Peyer's patch (tissue), 4 donors: ENCODE results near the gene DIS3. TPM values are rescaled to one million over a fixed set of nuclear protein-coding genes. Genes with fewer than 3 reads are reported as not detected.

Experiments
- DNase-seq, 3 donors: peaks; one replicate each; pipeline ENCODE4 v3.0.0-alpha.2; 2017 to 2019
- H3K27ac ChIP-seq, 4 donors: fragments of 200-600 bp; sonication (generic); one replicate each; pipeline ENCODE4 v1.5.1; 2016 to 2019
- H3K27me3 ChIP-seq, 2 donors: fragments of 200-600 bp; sonication (generic); one replicate each; pipeline ENCODE4 v1.5.1; 2019
- H3K36me3 ChIP-seq, 3 donors: fragments of 200-600 bp; sonication (generic); one replicate each; pipeline ENCODE4 v1.5.1; 2016 to 2019
- H3K4me1 ChIP-seq, 4 donors: fragments of 200-600 bp; sonication (generic); one replicate each; pipeline ENCODE4 v1.5.1; 2016 to 2019
- H3K4me3 ChIP-seq, 4 donors: fragments of 200-600 bp; sonication (generic); 1 replicate in 3 of 4; 2 replicates in 1 of 4; pipeline ENCODE4 v1.5.1; 2016 to 2019; ENCODE audit warnings: mild to moderate bottlenecking in 1 of 4
- H3K9me3 ChIP-seq, 4 donors: fragments of 200-600 bp; sonication (generic); one replicate each; pipeline ENCODE4 v1.5.1; 2016 to 2019; ENCODE audit warnings: mild to moderate bottlenecking in 1 of 4
- POLR2A ChIP-seq, 2 donors: fragments of 450-650 bp; IDR thresholded peaks; one replicate each; pipeline ENCODE4 v1.5.1; 2017; ENCODE audit warnings: antibody characterized with exemption in 2 of 2, mild to moderate bottlenecking in 2 of 2, moderate library complexity in 2 of 2
- total RNA-seq, 4 donors: library from RNA; depleted of rRNA; stranded (reverse); fragments of >200 nt; gene quantifications; one replicate each; pipeline ENCODE4 v1.1.0, GENCODE V29; 2016
- TF ChIP-seq, protein P1 (sequence below), 6 experiments: fragments of 450-650 bp in 4 of 6; fragments of 200-600 bp in 2 of 6; sonication (generic) in 1 of 6; IDR thresholded peaks; one replicate each; pipeline ENCODE4 v1.5.1; 2017 to 2019; ENCODE audit warnings: antibody characterized with exemption in 6 of 6, mild to moderate bottlenecking in 3 of 6, moderate library complexity in 1 of 6

The DIS3 gene, protein sequence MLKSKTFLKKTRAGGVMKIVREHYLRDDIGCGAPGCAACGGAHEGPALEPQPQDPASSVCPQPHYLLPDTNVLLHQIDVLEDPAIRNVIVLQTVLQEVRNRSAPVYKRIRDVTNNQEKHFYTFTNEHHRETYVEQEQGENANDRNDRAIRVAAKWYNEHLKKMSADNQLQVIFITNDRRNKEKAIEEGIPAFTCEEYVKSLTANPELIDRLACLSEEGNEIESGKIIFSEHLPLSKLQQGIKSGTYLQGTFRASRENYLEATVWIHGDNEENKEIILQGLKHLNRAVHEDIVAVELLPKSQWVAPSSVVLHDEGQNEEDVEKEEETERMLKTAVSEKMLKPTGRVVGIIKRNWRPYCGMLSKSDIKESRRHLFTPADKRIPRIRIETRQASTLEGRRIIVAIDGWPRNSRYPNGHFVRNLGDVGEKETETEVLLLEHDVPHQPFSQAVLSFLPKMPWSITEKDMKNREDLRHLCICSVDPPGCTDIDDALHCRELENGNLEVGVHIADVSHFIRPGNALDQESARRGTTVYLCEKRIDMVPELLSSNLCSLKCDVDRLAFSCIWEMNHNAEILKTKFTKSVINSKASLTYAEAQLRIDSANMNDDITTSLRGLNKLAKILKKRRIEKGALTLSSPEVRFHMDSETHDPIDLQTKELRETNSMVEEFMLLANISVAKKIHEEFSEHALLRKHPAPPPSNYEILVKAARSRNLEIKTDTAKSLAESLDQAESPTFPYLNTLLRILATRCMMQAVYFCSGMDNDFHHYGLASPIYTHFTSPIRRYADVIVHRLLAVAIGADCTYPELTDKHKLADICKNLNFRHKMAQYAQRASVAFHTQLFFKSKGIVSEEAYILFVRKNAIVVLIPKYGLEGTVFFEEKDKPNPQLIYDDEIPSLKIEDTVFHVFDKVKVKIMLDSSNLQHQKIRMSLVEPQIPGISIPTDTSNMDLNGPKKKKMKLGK
- total RNA-seq: 10 to 100 TPM; 12.9 to 29.7 (median 19.3) TPM

DNA sequence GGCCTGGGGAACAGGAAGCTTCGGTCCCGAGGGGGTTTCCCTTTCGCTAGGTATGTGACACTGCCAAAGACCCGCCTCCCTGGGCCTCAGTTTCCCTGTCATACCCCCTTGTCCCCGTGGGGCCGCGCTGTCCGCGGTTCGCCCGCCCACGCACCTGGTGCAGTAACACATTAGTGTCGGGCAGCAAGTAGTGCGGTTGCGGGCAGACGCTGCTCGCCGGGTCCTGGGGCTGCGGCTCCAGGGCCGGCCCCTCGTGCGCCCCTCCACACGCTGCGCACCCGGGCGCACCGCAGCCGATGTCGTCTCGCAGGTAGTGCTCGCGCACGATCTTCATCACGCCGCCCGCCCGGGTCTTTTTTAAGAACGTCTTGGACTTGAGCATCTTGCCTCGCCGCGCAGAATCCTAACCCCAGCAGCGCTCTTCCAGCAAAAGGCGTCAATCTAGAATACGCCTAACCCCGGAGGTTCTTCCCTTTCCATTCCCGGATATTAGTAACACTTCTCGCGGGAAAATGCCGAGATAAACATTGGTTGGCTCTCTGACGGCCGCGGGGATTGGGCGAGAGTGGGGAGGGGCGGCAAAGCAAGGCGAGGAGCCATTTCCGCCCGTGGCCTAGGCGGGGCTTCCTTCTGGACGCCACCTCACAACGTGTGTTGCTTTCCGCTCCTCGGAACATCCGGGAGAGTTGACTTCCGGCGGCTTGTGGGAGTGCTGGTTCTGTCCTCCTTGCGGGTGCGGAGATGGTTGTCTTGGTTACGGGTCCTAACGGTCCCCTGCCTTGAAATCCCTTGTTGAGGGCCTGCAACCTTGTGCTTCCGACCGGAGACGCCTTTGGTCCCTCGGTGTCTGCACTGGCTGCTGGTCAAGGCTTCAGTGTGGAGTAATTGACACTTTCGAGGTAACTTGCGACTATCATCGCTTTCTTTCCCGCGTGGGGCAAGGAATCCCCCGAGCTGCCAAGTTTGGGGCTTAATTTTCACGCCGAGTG lies at the start of gene DIS3, which contains the start of gene PIBF1:
DIS3 (minus strand) TSS at position 450 of the 989 bp plus-strand sequence; CDS start at position 382, 68 bp downstream.
PIBF1 (plus strand) TSS at position 683 of the 989 bp plus-strand sequence. CDS start 1,337 bp downstream, outside the sequence.
- H3K4me3 ChIP-seq: peak within 1 kb of the TSS; percentile 85 to 97 (median 86)
- H3K9me3 ChIP-seq: no peaks in the 10 kb centered on the region
- H3K27ac ChIP-seq: peak within 1 kb of the TSS; percentile 81 to 87 (median 85)
- peaks cover 0 to 26% (median 4%) of the 10 kb centered on the region in 4 donors for H3K4me1 ChIP-seq
- H3K27me3 ChIP-seq: no peaks in the 10 kb centered on the region
- DNase-seq: peak; percentile 96 to 99 (median 97)
- H3K36me3 ChIP-seq: peaks cover 0 to 24% (median 0%) of the 10 kb centered on the region in 3 donors
- TF ChIP-seq POLR2A (IDR thresholded peaks at IDR 0.05): peak; percentile 56 to 93
- TF ChIP-seq, protein P1, sequence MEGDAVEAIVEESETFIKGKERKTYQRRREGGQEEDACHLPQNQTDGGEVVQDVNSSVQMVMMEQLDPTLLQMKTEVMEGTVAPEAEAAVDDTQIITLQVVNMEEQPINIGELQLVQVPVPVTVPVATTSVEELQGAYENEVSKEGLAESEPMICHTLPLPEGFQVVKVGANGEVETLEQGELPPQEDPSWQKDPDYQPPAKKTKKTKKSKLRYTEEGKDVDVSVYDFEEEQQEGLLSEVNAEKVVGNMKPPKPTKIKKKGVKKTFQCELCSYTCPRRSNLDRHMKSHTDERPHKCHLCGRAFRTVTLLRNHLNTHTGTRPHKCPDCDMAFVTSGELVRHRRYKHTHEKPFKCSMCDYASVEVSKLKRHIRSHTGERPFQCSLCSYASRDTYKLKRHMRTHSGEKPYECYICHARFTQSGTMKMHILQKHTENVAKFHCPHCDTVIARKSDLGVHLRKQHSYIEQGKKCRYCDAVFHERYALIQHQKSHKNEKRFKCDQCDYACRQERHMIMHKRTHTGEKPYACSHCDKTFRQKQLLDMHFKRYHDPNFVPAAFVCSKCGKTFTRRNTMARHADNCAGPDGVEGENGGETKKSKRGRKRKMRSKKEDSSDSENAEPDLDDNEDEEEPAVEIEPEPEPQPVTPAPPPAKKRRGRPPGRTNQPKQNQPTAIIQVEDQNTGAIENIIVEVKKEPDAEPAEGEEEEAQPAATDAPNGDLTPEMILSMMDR (IDR thresholded peaks at IDR 0.05): peak in 1 of 6 experiments; percentile 14

DNA sequence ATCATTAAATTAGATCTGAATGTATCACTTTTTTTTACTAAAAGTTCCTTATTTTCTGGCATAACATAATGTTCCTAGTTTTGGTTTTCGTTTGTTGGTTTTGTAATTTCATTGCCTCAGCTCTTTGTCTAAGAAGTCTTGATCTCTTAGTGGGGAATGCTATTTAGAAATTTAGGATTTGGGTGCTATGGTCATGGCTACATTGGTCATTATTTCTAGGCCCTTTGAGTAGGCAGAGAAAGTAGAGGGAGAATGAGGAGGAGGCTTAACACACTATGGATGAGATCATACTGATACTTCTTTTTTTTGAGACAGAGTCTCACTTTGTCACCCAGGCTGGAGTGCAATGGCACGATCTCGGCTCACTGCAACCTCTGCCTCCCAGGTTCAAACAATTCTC lies 42.0 kb upstream of the DIS3 start:
- TF ChIP-seq, protein P1 (IDR thresholded peaks at IDR 0.05): no peak
- no peak for TF ChIP-seq POLR2A (IDR thresholded peaks at IDR 0.05)
- no peaks in the 10 kb centered on the region for H3K9me3 ChIP-seq

DNA sequence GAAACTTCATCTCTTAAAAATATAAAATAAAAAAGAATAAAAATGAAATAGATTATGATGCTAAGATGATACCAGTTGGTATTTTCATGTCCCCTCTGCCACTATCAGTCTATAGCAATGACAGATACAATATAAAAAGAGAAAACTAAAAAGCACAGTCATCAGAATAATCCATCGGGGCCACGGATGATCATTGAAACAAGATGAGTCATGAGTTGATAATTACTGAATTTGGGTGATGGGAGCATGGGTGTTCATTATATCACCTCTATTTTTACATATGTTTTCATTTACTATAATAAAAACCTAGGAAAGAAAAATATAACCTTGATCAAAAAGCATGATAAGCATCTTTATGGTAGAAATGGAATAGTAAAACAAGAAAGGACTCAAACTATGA lies 41.4 kb upstream of the DIS3 start:
- Histone ChIP-seq H3K27ac (no peak overlapping the region), H3K4me1 (no peaks in the 10 kb centered on the region), H3K36me3 (peaks cover 0 to 9% (median 0%) of the 10 kb centered on the region in 3 donors), H3K9me3 (no peaks in the 10 kb centered on the region), H3K4me3 (no peak overlapping the region), H3K27me3 (no peaks in the 10 kb centered on the region)
- no peak for DNase-seq
- no peak for TF ChIP-seq POLR2A (IDR thresholded peaks at IDR 0.05)
- TF ChIP-seq, protein P1 (IDR thresholded peaks at IDR 0.05): no peak

More for the DNA sequence above, 42.0 kb upstream of the DIS3 start:
- DNase-seq: no peak
- peaks cover 0 to 15% (median 0%) of the 10 kb centered on the region in 3 donors for H3K36me3 ChIP-seq
- no peaks in the 10 kb centered on the region for H3K4me1 ChIP-seq
- H3K27ac ChIP-seq: no peak overlapping the region
- no peaks in the 10 kb centered on the region for H3K27me3 ChIP-seq
- H3K4me3 ChIP-seq: no peak overlapping the region

DNA sequence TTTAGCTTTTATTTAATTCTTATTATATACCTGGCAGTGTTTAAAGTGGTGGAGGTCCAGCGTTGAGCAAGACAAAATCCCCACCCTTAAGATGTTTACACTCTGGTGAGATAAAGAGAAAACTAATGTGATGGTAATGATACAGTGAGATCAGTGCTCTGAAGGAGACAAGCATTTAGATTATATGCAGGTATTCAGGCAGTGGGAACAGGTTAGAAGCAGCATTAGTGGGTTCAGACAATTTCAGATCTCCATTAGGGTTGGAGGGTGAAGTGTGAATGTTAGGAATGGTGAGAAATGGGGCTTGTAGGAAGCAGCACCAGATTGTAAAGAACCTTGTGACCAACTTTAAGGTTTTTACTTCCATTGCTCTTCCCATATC lies 39.2 kb upstream of the DIS3 start:
- Histone ChIP-seq H3K4me1 (no peaks in the 10 kb centered on the region), H3K27ac (no peak overlapping the region), H3K4me3 (no peak overlapping the region), H3K27me3 (no peaks in the 10 kb centered on the region), H3K36me3 (no peaks in the 10 kb centered on the region), H3K9me3 (no peaks in the 10 kb centered on the region)
- no peak for DNase-seq
- TF ChIP-seq POLR2A (IDR thresholded peaks at IDR 0.05): no peak
- TF ChIP-seq, protein P1 (IDR thresholded peaks at IDR 0.05): no peak
